ENCODE results near the gene PTPRN2. TPM values are rescaled to one million over a fixed set of nuclear protein-coding genes. Genes with fewer than 3 reads are reported as not detected.

Gene PTPRN2
- total RNA-seq, 2 donors from 2014 or later: 30.3 to 40.7 TPM

- DNase-seq (no peak), ATAC-seq (no peak)
- intact Hi-C loops (cut with DNase I, micrococcal nuclease): no loop called here
Observed at GRCh38 chr7:157612009-157612663, 975.5 kb downstream of the PTPRN2 start.

DNA sequence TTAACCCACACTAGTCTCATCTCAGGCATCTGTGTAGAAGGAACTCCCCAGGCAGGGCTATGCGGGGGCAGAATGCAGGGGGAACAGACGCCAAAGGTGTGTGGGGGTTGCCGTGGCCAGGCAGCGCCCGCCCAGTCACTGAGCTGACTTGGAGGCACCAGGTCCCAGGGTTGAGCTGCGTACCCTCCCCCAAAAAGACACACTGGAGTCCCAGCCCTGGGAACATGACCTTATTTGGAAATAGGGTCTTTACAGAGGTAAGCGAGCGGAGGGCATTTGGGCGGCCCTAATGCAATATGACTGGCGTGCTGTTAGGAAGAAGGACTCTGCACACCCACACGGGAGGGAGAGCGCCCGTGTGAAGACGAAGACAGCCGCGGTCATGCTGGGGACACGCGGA lies 976.3 kb downstream of the PTPRN2 start:
- DNase-seq: no peak
- no peak for ATAC-seq
- intact Hi-C loops (cut with DNase I, micrococcal nuclease): no loop called here

DNA sequence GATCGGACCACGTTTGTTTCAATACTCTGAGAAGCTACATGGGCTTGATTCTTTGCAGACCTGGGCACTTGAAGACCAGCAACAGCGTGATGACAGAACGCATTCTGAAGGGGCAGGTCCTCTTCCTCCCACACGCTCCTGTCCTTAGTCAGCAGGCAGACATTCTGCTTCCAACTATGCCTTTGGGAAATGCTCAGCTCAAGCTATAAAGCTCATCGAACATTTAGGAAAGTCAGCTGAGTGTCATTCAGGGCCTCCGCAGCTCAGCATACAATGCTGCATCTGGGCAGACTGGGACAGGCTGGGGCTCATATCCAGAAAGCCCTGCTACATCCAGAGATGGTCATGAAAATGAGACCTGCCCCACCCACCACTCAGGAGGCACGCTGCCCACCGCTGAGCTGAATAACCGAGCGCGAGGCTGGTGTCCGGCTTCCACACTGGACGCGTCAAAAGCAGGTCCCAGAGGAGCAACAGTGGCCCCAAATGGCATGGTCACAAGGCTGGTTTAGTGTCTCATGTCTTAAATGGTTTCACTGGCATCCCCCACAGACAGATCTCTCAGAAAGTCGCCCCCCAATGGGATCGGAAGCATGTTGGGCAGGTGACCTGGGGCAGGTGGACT lies 976.8 kb downstream of the PTPRN2 start:
- DNase-seq (no peak), ATAC-seq (no peak)
- intact Hi-C loops (cut with DNase I, micrococcal nuclease): no loop called here

DNA sequence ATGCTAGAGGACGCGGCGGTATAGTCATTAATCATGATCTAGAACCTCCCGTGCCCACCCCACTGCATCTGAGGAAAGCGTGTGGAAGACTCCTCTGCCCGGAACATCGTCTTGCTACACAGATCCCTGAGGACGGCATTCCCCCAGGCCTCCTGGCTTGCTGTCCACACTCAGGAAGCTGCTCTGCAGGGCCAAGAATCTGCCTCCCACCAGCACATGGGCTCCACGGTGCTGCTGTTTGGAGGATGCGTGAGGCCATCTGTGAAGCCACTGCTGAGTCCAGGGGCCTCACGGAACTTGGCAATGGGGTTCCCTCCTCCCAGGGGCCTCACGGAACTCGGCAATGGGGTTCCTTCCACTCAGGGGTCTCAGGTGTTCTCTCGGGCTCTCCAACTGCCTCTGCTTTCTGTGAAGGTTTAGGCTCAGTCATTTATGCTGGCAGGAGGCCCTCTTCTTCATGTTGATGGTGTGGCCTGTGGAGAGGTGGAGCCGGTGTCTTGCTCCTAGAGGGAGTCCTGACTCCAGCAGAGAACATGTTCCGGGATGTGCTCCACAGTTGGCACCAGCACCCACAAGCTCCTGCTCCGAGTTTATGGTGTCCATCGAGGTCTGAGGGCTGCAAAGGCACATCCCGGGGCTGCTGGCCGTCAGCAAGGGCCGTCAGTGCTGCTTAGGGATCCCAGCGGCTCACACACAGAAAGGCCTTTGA lies 977.5 kb downstream of the PTPRN2 start:
- DNase-seq (no peak), ATAC-seq (no peak)
- intact Hi-C loops (cut with DNase I, micrococcal nuclease): no loop called here

GRCh38 chr7:157609516-157609915 lies 978.1 kb downstream of the PTPRN2 start:
- DNase-seq (no peak), ATAC-seq (no peak)
- intact Hi-C loops (cut with DNase I, micrococcal nuclease): no loop called here

GRCh38 chr7:157607218-157607617 lies 980.4 kb downstream of the PTPRN2 start:
- DNase-seq (no peak), ATAC-seq (no peak)
- intact Hi-C loops (cut with DNase I, micrococcal nuclease): no loop called here

- intact Hi-C loops (cut with DNase I, micrococcal nuclease): no loop called here
- ATAC-seq (no peak), DNase-seq (no peak)
Observed at GRCh38 chr7:157606140-157606539, 981.5 kb downstream of the PTPRN2 start.

GRCh38 chr7:157605638-157606037 lies 982.0 kb downstream of the PTPRN2 start:
- no peak for ATAC-seq
- intact Hi-C loops (cut with DNase I, micrococcal nuclease): no loop called here

DNA sequence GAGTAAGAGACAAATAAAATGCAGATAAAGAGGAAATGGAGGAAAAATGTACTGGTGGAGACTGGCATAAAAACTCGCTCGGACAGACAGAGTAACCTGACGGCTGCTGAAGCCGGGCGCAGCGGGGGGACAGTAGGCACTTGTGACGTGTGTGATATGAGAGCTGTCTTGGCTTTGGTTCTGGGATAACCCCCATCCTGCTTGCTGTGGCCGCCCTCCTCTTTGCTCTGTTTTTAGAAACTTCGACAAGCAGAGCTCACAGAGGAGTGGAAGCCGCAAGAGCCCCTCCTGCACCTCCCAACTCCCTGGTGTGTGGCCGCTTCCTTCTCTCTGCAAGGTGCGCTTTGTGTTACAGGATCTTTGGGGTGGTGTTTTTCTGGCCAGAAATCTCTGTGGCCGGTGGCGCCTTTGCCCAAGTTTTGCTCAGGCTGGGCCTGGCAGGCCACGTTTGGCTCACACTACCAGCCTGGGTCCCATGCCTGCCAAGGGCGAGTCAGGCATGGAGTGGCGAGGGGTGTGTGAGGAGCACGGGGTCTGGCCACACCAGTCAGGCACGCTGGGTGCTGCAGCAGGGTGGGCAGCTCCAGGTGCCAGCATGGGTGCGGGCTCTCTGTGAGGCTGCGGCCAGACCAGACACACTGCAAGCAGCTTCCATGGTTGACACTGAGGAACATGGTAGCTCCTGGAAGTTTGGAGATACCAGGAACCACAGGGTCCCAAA lies 982.8 kb downstream of the PTPRN2 start:
- ATAC-seq (no peak), DNase-seq (no peak)
- intact Hi-C loops (cut with DNase I, micrococcal nuclease): no loop called here

More at GRCh38 chr7:157605638-157606037, 982.0 kb downstream of the PTPRN2 start:
- DNase-seq: no peak

GRCh38 chr7:157603716-157604115 lies 983.9 kb downstream of the PTPRN2 start:
- DNase-seq (no peak), ATAC-seq (no peak)
- intact Hi-C loops (cut with DNase I, micrococcal nuclease): no loop called here

DNA sequence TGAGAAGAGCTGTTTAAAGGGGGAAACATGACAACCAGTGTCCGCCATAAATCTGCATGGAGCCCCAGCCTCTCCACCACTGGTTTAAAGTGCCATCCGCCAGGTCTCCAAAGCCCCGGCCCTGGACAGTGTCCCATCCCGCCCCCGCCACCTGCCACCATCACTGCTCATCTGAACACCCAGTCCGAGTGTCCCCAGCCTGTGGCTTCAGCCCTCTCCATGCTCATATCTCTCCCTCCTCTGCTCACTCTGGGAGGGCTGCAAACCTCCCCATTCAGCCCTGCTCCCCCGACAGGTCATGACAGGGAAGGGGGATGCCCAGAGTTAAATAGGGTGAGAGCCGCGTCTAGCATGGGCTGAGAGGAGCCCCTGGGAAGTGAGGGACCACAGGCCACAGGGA lies 984.6 kb downstream of the PTPRN2 start:
- DNase-seq (no peak), ATAC-seq (no peak)
- intact Hi-C loops (cut with DNase I, micrococcal nuclease): no loop called here

- no peak for DNase-seq
- ATAC-seq: no peak
- intact Hi-C loops (cut with DNase I, micrococcal nuclease): no loop called here
Observed at GRCh38 chr7:157602581-157602980, 985.0 kb downstream of the PTPRN2 start.

GRCh38 chr7:157602156-157602555 lies 985.5 kb downstream of the PTPRN2 start:
- DNase-seq: no peak
- intact Hi-C loops (cut with DNase I, micrococcal nuclease): no loop called here
- no peak for ATAC-seq

DNA sequence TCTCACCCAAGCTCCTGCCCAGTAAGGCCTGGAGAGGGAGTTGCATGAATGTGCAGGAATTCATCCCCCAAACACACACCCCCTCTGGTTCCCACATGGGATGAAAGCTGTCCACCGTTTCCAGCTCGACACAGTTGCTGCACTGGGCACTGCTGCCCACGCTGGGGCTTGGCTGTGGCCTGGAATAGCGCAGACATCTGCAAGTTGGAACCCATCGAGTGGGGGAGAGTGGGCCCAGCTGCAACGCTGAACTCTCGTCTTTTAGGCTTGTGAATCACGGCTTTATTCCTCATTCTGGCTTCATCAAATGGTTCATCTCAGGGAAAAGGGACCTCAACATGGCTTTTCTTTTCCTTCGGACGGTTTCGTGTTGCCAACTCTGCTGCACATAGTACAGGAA lies 986.1 kb downstream of the PTPRN2 start:
- ATAC-seq (no peak), DNase-seq (no peak)
- intact Hi-C loops (cut with DNase I, micrococcal nuclease): no loop called here

GRCh38 chr7:157599491-157599890 lies 988.1 kb downstream of the PTPRN2 start:
- DNase-seq (no peak), ATAC-seq (no peak)

GRCh38 chr7:157597562-157597961 lies 990.1 kb downstream of the PTPRN2 start:
- ATAC-seq (no peak), DNase-seq (no peak)
- intact Hi-C loops (cut with DNase I, micrococcal nuclease): no loop called here

More at GRCh38 chr7:157599491-157599890, 988.1 kb downstream of the PTPRN2 start:
- intact Hi-C loops (cut with DNase I, micrococcal nuclease): no loop called here

GRCh38 chr7:157596881-157597280 lies 990.7 kb downstream of the PTPRN2 start:
- intact Hi-C loops (cut with DNase I, micrococcal nuclease): no loop called here
- no peak for ATAC-seq
- no peak for DNase-seq

GRCh38 chr7:157596471-157596870 lies 991.2 kb downstream of the PTPRN2 start:
- no peak for ATAC-seq
- no peak for DNase-seq
- intact Hi-C loops (cut with DNase I, micrococcal nuclease): no loop called here

DNA sequence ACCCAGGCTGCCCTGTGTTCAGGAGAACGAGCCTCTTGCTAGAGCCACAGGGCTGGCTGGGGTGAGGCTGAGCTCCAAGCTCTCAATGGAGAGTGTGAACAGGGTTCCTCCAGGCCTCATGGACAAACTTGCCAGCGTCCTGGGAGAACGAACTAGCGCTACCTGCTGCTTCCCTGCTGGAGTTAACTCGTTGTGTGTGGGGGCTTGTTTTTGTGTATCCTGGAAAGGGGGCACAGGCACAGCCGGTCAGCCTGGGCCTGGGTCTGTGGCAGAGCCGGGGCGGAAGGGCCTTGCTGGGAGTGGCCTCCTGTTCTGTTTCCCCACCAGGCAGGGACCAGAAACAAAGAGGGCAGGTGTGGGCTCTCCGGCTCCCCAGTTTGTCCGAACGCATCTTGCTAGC lies 991.6 kb downstream of the PTPRN2 start:
- no peak for DNase-seq
- intact Hi-C loops (cut with DNase I, micrococcal nuclease): no loop called here

More for the DNA sequence above, 991.6 kb downstream of the PTPRN2 start:
- no peak for ATAC-seq
